Lower leg skin (tissue), 3 donors: Measurements from ENCODE around the gene IFT27.

ENCODE experiments used
- POLR2A ChIP-seq, 2 donors: fragments of 450-650 bp; IDR thresholded peaks; one replicate each; pipeline ENCODE4 v1.6.1; 2016 to 2017; ENCODE audit warnings: antibody characterized with exemption in 2 of 2, mild to moderate bottlenecking in 1 of 2, moderate library complexity in 1 of 2
- TF ChIP-seq, protein P1 (sequence below), 3 donors: fragments of 450-650 bp; IDR thresholded peaks; one replicate each; pipeline ENCODE4 v1.5.1; 2016; ENCODE audit warnings: antibody characterized with exemption in 3 of 3, mild to moderate bottlenecking in 3 of 3, moderate library complexity in 2 of 3

DNA sequence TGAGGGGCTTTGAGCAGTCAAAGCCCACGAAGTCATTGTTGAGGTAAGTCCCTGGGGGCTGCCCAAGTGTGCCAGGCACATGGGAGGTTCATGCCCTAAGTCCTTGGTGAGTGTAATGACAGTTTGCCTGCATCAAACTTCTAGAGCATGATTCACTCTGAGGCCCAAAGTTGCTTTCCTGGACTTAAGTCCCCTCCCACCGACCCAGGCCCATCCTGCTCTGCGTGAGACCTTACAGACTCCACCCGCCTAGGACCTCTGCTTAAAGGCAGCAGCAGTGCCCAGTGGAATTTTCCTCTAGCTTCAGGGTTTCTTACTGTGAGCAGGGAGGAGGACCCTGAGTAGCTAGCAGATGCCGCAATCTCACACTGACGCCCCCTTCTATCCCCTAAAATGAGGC lies 46.7 kb upstream of the IFT27 start:
- TF ChIP-seq, protein P1, sequence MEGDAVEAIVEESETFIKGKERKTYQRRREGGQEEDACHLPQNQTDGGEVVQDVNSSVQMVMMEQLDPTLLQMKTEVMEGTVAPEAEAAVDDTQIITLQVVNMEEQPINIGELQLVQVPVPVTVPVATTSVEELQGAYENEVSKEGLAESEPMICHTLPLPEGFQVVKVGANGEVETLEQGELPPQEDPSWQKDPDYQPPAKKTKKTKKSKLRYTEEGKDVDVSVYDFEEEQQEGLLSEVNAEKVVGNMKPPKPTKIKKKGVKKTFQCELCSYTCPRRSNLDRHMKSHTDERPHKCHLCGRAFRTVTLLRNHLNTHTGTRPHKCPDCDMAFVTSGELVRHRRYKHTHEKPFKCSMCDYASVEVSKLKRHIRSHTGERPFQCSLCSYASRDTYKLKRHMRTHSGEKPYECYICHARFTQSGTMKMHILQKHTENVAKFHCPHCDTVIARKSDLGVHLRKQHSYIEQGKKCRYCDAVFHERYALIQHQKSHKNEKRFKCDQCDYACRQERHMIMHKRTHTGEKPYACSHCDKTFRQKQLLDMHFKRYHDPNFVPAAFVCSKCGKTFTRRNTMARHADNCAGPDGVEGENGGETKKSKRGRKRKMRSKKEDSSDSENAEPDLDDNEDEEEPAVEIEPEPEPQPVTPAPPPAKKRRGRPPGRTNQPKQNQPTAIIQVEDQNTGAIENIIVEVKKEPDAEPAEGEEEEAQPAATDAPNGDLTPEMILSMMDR (IDR thresholded peaks at IDR 0.05) = no peak
- TF ChIP-seq POLR2A (IDR thresholded peaks at IDR 0.05) = no peak
